Smooth muscle cell (in vitro differentiated cells): ENCODE measurements around the gene KRABD2.

ENCODE experiments used
- DNase-seq: peaks from one replicate; lab custom pipeline; 2025; ENCODE audit not compliant: unreplicated experiment; lab: John Stamatoyannopoulos, UW
- H2AFZ ChIP-seq: fragments of 200-600 bp; sonication (generic); 2 replicates; pipeline ENCODE4 v1.6.0; 2016; ENCODE audit warnings: antibody characterized with exemption, low read depth, mild to moderate bottlenecking
- H3F3A ChIP-seq: fragments of 200-600 bp; sonication (generic); 2 replicates; pipeline ENCODE4 v1.6.0; 2017; ENCODE audit warnings: antibody characterized with exemption, low read depth
- H3K27ac ChIP-seq: fragments of 200-600 bp; sonication (generic); 2 replicates; pipeline ENCODE4 v1.5.1; 2016; ENCODE audit warnings: low read depth, mild to moderate bottlenecking
- H3K27me3 ChIP-seq: fragments of 200-600 bp; sonication (generic); 2 replicates; pipeline ENCODE4 v1.6.1; 2016; ENCODE audit warnings: low read depth, mild to moderate bottlenecking
- H3K36me3 ChIP-seq: fragments of 200-600 bp; sonication (generic); 2 replicates; pipeline ENCODE4 v1.5.1; 2016; ENCODE audit warnings: low read depth
- H3K4me1 ChIP-seq: fragments of 200-600 bp; sonication (generic); 2 replicates; pipeline ENCODE4 v1.5.1; 2016; ENCODE audit warnings: low read depth
- H3K4me2 ChIP-seq: fragments of 200-600 bp; sonication (generic); 2 replicates; pipeline ENCODE4 v1.6.0; 2016; ENCODE audit warnings: mild to moderate bottlenecking
- H3K4me3 ChIP-seq: fragments of 200-600 bp; sonication (generic); 2 replicates; pipeline ENCODE4 v1.5.1; 2016; ENCODE audit warnings: mild to moderate bottlenecking
- H3K79me2 ChIP-seq: fragments of 200-600 bp; sonication (generic); 2 replicates; pipeline ENCODE4 v1.6.0; 2016; ENCODE audit warnings: low read depth, mild to moderate bottlenecking
- H3K9ac ChIP-seq: fragments of 200-600 bp; sonication (generic); 2 replicates; pipeline ENCODE4 v1.6.0; 2016; ENCODE audit warnings: low read depth
- H3K9me3 ChIP-seq: fragments of 200-600 bp; sonication (generic); replicated peaks from 2 replicates; pipeline ENCODE4 v1.5.1; 2016; ENCODE audit warnings: low read depth
- H4K20me1 ChIP-seq: fragments of 200-600 bp; sonication (generic); 2 replicates; pipeline ENCODE4 v1.6.0; 2016; ENCODE audit warnings: low read depth
- CTCF ChIP-seq: fragments of 200-600 bp; sonication (generic); IDR thresholded peaks from 2 replicates; pipeline ENCODE4 v1.5.1; 2017; ENCODE audit warnings: borderline replicate concordance, mild to moderate bottlenecking, antibody characterized with exemption; ENCODE audit not compliant: insufficient read depth, poor library complexity, severe bottlenecking
- WGBS: methylation state at CpG from one replicate; pipeline ENCODE4 v1.1.7; 2016; ENCODE audit warnings: low lambda C conversion rate; 5-methylcytosine and 5-hydroxymethylcytosine counted together

Gene KRABD2

GRCh38 chr17:8339540-8339939 lies 37.0 kb downstream of the KRABD2 start, which contains the start of gene ODF4:
ODF4 (plus strand) TSS chr17:8339840; CDS start chr17:8340052, 212 bp downstream.
- 92% methylated on average over 2 of the region's 2 CpGs for WGBS
- Histone ChIP-seq H3F3A (no peaks in the 10 kb centered on the region), H3K79me2 (no peaks in the 10 kb centered on the region), H3K36me3 (no peaks in the 10 kb centered on the region), H3K27ac (no peak within 1 kb of the TSS), H3K9ac (no peak within 1 kb of the TSS), H3K4me2 (no peak within 1 kb of the TSS), H3K4me1 (peaks cover 11% of the 10 kb centered on the region), H3K9me3 (no peaks in the 10 kb centered on the region), H2AFZ (no peak within 1 kb of the TSS), H3K27me3 (no peaks in the 10 kb centered on the region), H3K4me3 (no peak within 1 kb of the TSS), H4K20me1 (no peaks in the 10 kb centered on the region)
- no peak for DNase-seq
- TF ChIP-seq CTCF: no peak

- peaks cover 11% of the 10 kb centered on the region for H3K4me1 ChIP-seq
- no peak for TF ChIP-seq CTCF
- WGBS: 80% methylated on average over 5 of the region's 5 CpGs
- no peaks in the 10 kb centered on the region for H4K20me1 ChIP-seq
- H3K27me3 ChIP-seq: no peaks in the 10 kb centered on the region
- no peak for DNase-seq
- H2AFZ ChIP-seq: no peak overlapping the region
- H3K36me3 ChIP-seq: no peaks in the 10 kb centered on the region
- no peak overlapping the region for H3K9ac ChIP-seq
- peak overlapping the region; percentile 9 for H3K4me2 ChIP-seq
- H3K4me3 ChIP-seq: no peak overlapping the region
- H3F3A ChIP-seq: no peaks in the 10 kb centered on the region
- no peak overlapping the region for H3K27ac ChIP-seq
- H3K79me2 ChIP-seq: no peaks in the 10 kb centered on the region
- H3K9me3 ChIP-seq: no peaks in the 10 kb centered on the region
Measured at GRCh38 chr17:8338753-8339140, 37.8 kb downstream of the KRABD2 start.

- Histone ChIP-seq H3F3A (no peaks in the 10 kb centered on the region), H4K20me1 (no peaks in the 10 kb centered on the region), H3K36me3 (no peaks in the 10 kb centered on the region), H2AFZ (no peak overlapping the region), H3K79me2 (no peaks in the 10 kb centered on the region), H3K27ac (no peak overlapping the region), H3K27me3 (no peaks in the 10 kb centered on the region), H3K9me3 (no peaks in the 10 kb centered on the region), H3K4me3 (no peak overlapping the region), H3K9ac (no peak overlapping the region), H3K4me2 (peak overlapping the region; percentile 9), H3K4me1 (peaks cover 11% of the 10 kb centered on the region)
- WGBS: 43% methylated on average over 11 of the region's 11 CpGs
- no peak for DNase-seq
- no peak for TF ChIP-seq CTCF
Measured at GRCh38 chr17:8337802-8338752, 38.4 kb downstream of the KRABD2 start.
